Measurements from ENCODE around the gene TPTE2. TPM values are rescaled to one million over a fixed set of nuclear protein-coding genes. Genes with fewer than 3 reads are reported as not detected.

TPTE2 gene
- total and polyA plus RNA-seq, 2 of the 8 experiments (the other 6 are each of a cell fraction or from before 2014, with no cell fraction given): not detected

DNA sequence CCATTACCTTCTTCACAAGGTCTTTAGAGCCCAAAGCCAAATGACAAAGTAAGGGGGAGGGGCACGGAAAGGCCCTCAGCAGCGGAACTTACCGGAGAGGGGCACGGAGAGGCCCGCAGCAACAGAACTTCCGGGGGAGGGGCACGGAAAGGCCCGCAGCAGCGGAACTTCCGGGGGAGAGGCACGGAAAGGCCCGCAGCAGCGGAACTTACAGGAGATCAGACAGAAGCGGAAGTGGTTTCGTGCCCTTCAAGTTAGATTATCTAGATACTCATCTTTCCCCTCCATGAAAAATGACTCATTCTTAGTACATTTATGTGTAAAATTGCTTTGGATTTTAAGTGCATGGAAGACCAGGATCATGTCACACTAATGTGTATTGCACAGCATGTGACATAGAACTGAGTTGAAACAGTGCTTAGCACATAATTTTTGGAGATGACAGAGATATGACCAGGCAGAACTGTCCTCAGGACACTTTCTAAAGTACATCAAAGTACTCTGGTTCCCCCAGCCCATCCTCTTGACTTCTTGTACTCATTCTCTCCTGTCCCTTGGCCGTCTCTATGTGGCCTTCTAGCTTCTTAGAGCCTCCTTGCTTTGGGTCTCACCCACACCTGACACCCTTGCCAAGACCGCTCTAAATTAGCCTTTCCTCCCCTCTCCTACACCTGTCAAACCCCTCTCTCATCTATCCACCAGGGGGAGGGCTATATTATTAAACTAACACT lies 25.7 kb upstream of the TPTE2 start:
- TF ChIP-seq KDM5A (IDR thresholded peaks at IDR 0.05; ENCODE audit: low read length): no peak
- no peak for TF ChIP-seq TBP (IDR thresholded peaks at IDR 0.05; ENCODE audit: low read depth, low read length)
- no peak overlapping the region for H2BK15ac ChIP-seq (ENCODE audit: low read length)
- no peak for DNase-seq (ENCODE audit: low read depth in 1 of 2, low spot score in 2 of 2)
- H3K27me3 ChIP-seq (replicated peaks in 1 of 4; ENCODE audit: control insufficient read depth in 3 of 4, extremely low read depth in 1 of 4, insufficient read depth in 3 of 4, low read length in 3 of 4): no peaks in the 10 kb centered on the region
- no peak overlapping the region for H2BK12ac ChIP-seq (ENCODE audit: low read depth, low read length)
- no peak for FAIRE-seq
- no peaks in the 10 kb centered on the region for H3K23me2 ChIP-seq (ENCODE audit: low read depth, low read length)
- no peak overlapping the region for H3K56ac ChIP-seq (replicated peaks; ENCODE audit: insufficient read length, low read depth, low read length)
- no peak overlapping the region for H3K4me3 ChIP-seq (ENCODE audit: extremely low read depth in 1 of 4, insufficient read depth in 2 of 4, low read depth in 3 of 4, low read length in 4 of 4)
- no peak overlapping the region for H3K23ac ChIP-seq (ENCODE audit: insufficient read length)
- no peak overlapping the region for H3K27ac ChIP-seq (ENCODE audit: low read depth, low read length)
- H2AK5ac ChIP-seq (ENCODE audit: low read depth, low read length): no peak overlapping the region
- H4K8ac ChIP-seq (ENCODE audit: extremely low read depth, insufficient read depth, low read length): no peak overlapping the region
- no peaks in the 10 kb centered on the region for H3K79me1 ChIP-seq (ENCODE audit: low read depth, low read length)
- POLR2A ChIA-PET (ENCODE audit: partially characterized antibody): no interaction called here
- H3K18ac ChIP-seq (ENCODE audit: extremely low read depth, low read length): no peak overlapping the region
- no peak overlapping the region for H2BK20ac ChIP-seq (ENCODE audit: low read length)
- no peak overlapping the region for H2BK120ac ChIP-seq (replicated peaks; ENCODE audit: low read depth, low read length)
- H3K4me2 ChIP-seq (ENCODE audit: insufficient read depth in 1 of 2, low read depth in 2 of 2, low read length in 2 of 2): no peak overlapping the region
- 78% methylated on average over 17 of the region's 17 CpGs; no CpG with 5 or more reads in 1 of the 2 experiments for WGBS, 2 experiments (ENCODE audit: extremely low coverage in 1 of 2, insufficient coverage in 1 of 2, insufficient read length in 1 of 2, insufficient replicate concordance in 2 of 2, low coverage in 1 of 2, low lambda C conversion rate in 2 of 2, missing lambda C conversion rate in 1 of 2)
- no peaks in the 10 kb centered on the region for H3K36me3 ChIP-seq (ENCODE audit: control insufficient read depth in 2 of 4, insufficient read depth in 4 of 4, low read length in 3 of 4)
- no peak overlapping the region for H4K5ac ChIP-seq (ENCODE audit: insufficient read length, low read depth, low read length)
- no peak overlapping the region for H4K91ac ChIP-seq (replicated peaks; ENCODE audit: insufficient read length, low read length)
- no peak overlapping the region for H2AFZ ChIP-seq (ENCODE audit: low read length)
- H3K79me2 ChIP-seq (ENCODE audit: control insufficient read depth in 1 of 2, insufficient read depth in 2 of 2, low read length in 2 of 2): no peaks in the 10 kb centered on the region
- no peaks in the 10 kb centered on the region for H3K4me1 ChIP-seq (replicated peaks in 1 of 4; ENCODE audit: control insufficient read depth in 3 of 4, insufficient read depth in 4 of 4, low read length in 3 of 4)
- CTCF ChIA-PET (ENCODE audit: partially characterized antibody): interaction anchor here (1.0 kb wide), 1 partner anchor 40 kb away, joined by 4 read pairs; no protein-coding TSS in a partner anchor
- H3K9me3 ChIP-seq (ENCODE audit: insufficient read depth in 2 of 2, low read depth in 1 of 2, low read length in 1 of 2): peaks cover 10 to 19% of the 10 kb centered on the region in 2 experiments; a peak in 3 of 4 replicates
- H3K9ac ChIP-seq (replicated peaks in 1 of 4; ENCODE audit: extremely low read depth in 1 of 4, low read depth in 3 of 4, low read length in 3 of 4): no peak overlapping the region
- no peak overlapping the region for H3K4ac ChIP-seq (replicated peaks; ENCODE audit: insufficient read length, low read depth, low read length)
- no peak overlapping the region for H2BK5ac ChIP-seq (ENCODE audit: low read depth, low read length)
- no peak overlapping the region for H3K14ac ChIP-seq (ENCODE audit: insufficient read length)
- no peaks in the 10 kb centered on the region for H4K20me1 ChIP-seq (replicated peaks in 1 of 2; ENCODE audit: control insufficient read depth in 1 of 2, insufficient read depth in 2 of 2, low read length in 2 of 2)

Measured in H1 (cell line).